GM21360 (cell line): ENCODE data around the gene ZKSCAN3.
A peak's percentile ranks its signal among the peaks of the same experiment; 100 is the strongest.
"Not testable (repeated sequence)": the region's sequence is repeated elsewhere in the genome, so short reads cannot be mapped to it uniquely, and the experiment has no call there.

Source experiments
- ATAC-seq: cut with Tn5 transposase; IDR thresholded peaks from one replicate; pipeline ENCODE4 v1.9.1; 2021; ENCODE audit warnings: mild to moderate bottlenecking, moderate library complexity; ENCODE audit not compliant: unreplicated experiment

Gene ZKSCAN3

GRCh38 chr6:28349892-28350737 is at the start of gene ZKSCAN3:
Gene ZKSCAN3 (plus strand): TSS chr6:28349947. CDS start chr6:28359587, 9,640 bp downstream.
- peak; percentile 89 for ATAC-seq

- no peak for ATAC-seq
Measured at GRCh38 chr6:28303570-28303969, 46.2 kb upstream of the ZKSCAN3 start.

DNA sequence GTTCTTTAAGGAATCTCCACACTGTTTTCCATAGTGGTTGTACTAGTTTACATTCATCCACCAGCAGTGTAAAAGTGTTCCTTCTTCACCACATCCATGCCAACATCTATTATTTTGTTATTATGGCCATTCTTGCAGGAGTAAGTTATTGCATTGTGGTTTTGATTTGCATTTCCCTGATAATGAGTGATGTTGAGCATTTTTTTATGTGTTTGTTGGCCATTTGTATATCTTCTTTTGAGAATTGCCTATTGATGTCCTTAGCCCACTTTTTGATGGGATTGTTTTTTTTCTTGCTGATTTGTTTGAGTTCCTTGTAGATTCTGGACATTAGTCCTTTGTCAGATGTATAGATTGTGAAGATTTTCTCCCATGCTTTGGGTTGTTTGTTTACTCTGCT is 43.4 kb upstream of the ZKSCAN3 start:
- ATAC-seq: not testable (repeated sequence)

GRCh38 chr6:28311139-28311823 is 38.5 kb upstream of the ZKSCAN3 start:
- no peak for ATAC-seq

DNA sequence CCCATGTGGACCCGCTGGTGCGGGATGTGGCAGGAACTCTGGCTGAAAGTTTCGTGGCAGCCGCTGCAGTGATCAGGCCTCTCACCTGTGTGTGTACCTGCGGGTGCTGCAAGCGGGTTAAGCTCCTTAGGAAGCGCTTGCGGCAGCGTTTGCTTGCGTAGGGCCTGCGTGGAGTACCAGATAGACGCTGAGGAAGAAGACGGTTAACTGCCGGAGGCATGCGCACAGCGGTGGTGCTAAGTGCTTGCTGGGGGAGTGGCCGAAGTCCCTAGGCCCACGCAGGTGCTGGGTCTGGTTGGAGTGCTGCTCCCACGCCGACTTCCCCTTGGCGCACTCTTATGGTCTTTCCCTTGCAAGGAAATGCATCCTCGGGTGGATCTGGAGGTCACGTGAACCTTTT is 36.8 kb upstream of the ZKSCAN3 start:
- ATAC-seq: no peak

DNA sequence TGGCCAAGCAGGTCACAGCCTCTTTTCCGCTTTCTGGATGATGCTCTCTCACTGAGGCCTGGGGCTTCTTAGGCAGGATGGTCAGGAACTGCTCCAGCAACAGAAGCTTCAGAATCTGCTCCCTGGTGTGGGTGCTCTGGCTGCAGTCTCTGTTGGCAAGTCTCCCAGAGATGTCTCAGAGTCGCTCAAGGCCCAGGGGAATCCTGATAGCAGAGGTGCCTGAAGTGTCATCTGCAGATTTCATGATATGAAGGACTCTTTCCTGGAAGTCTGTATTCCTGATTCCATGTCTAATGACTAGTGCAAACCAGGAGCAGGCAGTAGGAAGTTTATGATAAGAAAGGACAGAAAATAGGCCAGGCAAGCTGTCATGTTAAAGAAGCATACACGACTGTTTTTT is 34.1 kb upstream of the ZKSCAN3 start:
- no peak for ATAC-seq

- not testable (repeated sequence) for ATAC-seq
Measured at GRCh38 chr6:28317866-28318265, 31.9 kb upstream of the ZKSCAN3 start.

GRCh38 chr6:28322661-28323060 is 27.1 kb upstream of the ZKSCAN3 start:
- ATAC-seq: no peak

DNA sequence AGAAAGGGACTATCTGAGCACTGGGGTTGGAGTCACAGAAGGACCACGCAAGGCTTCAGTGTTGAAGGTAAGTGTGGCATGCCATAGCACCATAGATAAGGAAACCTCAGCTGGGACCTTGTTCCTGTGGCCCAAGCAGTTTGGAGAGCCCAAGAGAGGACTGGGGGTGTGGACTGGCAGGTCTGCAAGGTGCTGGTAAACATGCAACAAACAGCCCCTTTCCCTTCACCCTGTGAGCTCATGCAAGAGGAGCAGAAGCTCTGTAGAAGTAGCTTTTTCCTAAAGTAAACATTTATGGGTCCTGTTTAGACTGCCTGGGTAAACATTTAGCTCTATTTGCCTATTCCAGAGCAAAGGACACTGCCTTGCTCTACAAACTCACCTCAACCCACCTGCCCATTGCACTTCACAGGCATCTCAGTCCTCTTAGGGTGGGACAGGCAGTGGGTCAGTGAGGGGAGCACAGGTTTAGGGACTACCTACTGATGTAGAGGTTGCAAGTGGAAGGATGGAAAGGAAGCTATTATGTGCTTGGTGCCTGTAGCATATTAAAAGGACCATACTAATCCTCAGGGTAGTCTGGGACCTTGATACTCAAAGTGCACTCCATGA is 25.8 kb upstream of the ZKSCAN3 start:
- ATAC-seq: no peak

GRCh38 chr6:28326371-28326948 is 23.3 kb upstream of the ZKSCAN3 start:
- no peak for ATAC-seq

GRCh38 chr6:28330041-28330440 is 19.7 kb upstream of the ZKSCAN3 start:
- no peak for ATAC-seq

DNA sequence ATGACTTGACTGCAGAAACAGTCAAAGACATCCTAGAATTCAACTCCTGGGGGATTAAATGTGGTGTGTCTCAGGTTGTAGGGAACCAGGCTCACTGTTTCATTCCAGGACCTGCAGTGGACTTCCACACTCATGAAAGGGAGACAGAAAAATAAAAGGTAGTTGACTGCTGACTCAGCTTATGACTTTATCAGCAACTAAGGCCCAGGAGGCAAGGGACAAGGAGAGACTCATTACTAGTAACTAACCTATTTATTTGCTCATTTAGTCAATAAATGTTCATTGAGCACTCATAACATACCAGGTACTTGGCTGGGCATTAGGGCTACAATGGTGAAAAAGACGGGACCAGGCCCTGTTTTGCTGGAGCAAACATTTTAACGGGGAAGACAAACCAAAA is 16.7 kb upstream of the ZKSCAN3 start:
- no peak for ATAC-seq

DNA sequence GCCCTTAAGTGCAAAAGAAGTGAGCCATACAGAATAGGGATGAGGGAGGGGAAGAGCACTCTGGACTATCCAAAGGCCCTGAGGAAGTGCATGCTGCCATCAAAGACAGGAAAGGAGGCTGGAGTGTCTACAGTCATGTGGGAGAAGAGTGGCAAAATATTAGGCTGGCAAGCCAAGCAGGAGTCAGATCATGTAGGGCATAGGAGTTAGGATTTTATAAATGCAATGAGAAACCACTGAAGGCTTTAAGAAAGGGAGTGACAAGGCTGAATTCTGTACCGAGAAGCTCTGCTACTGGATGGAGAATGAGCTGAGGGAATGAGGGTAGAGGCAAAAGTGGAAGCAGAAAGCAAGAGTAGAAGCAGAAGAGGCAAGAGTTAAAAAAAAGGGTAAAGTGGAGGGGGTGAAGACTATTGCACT is 16.1 kb upstream of the ZKSCAN3 start:
- no peak for ATAC-seq

DNA sequence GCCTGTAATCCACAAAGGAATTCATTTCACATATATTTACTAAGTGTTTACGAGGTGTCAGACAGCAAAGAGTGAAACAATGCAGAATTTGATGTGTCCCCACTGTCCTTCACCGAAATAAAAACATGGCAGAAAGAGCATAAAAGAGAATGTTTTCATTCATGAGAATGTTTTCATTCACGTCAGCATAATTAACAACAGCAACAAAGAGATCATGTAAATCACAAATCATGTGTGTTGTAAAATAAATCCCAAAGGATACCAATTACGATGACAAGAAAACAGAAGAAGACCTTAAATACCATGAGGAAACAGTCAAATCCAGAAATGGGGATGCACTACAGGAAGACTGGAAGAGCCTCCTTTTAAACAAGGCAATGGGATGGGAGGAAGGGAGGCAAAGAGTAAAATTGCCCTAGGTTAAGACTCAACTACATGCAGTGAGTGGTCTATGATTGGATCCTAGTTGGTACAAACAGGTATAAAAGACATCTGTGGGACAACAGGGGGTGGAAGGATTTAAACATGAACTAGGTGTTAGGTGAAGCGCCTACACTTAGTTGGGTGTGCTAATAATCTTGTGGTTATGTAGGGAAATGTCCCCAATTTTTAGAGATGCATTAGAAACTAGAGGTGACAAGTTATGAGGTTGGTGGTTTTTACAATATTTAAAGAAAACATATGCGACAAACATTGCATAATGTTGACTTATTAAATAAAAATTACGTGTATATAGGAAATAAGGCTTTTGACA is 15.3 kb upstream of the ZKSCAN3 start:
- ATAC-seq: no peak

GRCh38 chr6:28335040-28335563 is 14.6 kb upstream of the ZKSCAN3 start:
- no peak for ATAC-seq

GRCh38 chr6:28335564-28336283 is 14.0 kb upstream of the ZKSCAN3 start, which contains the start of gene ZSCAN31:
Gene ZSCAN31 (minus strand): TSS chr6:28336148. CDS start chr6:28329683, 6,465 bp downstream.
- ATAC-seq: peak; percentile 66

DNA sequence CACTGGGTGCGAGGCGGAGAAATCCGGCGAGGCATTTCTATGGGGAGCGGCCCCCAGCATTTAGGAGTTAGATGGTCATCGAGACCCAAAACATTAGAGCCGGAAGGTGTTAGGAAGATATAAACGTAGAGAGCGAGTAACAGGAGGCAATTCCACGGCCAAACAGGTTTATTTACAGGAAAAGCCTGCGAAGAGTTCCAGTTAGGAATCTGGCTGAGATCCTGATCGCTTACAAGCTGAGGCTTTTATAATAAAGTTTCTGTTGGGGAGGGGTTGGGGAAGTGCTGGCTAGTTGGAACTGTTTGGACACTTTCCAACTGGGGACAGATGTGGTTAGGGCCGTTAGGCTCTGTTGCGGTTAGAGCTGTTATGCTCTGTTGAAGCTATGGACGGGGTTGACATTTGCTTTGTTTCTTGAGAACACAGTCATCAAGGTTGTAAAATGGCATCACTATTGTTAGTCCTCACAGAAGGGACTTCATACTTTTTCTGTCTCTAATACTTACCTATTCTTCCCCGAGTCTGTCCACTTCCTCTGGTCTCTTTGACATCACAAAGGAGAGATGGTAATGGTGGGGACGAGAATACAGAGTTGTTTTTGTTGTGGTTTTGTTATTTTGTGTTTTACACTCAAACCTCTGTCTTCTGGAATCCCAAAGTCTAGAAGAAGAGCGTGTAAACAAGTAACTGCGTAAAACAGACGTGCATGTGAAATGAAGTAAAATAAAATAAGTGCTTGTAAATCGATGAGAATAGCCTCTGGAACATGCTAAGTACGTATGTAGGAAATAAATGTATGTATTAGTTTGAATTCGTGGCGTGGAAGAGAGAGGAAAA is 13.2 kb upstream of the ZKSCAN3 start:
- ATAC-seq: peak; percentile 41

- ATAC-seq: no peak
Measured at GRCh38 chr6:28337121-28337520, 12.6 kb upstream of the ZKSCAN3 start.
